IMR-90 (cell line): ENCODE results near the gene CTDSP2. TPM values are rescaled to one million over a fixed set of nuclear protein-coding genes. Genes with fewer than 3 reads are reported as not detected.
A peak's percentile ranks its signal among the peaks of the same experiment; 100 is the strongest.

ENCODE experiments used
- ATAC-seq: fragments of 200-7000 bp; cut with Tn5 transposase; 2 replicates; pipeline ENCODE4 v1.9.1; 2020; ENCODE audit warnings: low read depth, mild to moderate bottlenecking, moderate library complexity
- BruUV-seq: library from RNA; stranded (reverse); fragments of 400-500 nt; replicated peaks from 2 replicates; lab custom pipeline; 2021; lab: Mats Ljungman, UMichigan
- CTCF ChIA-PET: fragments of 300-600 bp; formaldehyde crosslinking; extraction: SDS; loops from one replicate; lab custom pipeline; 2021; ENCODE audit warnings: antibody characterized with exemption; lab: Yijun Ruan, JAX
- POLR2A ChIA-PET: fragments of 300-600 bp; sonication (Branson Sonifier 250); formaldehyde crosslinking; loops from one replicate; lab custom pipeline; 2022; ENCODE audit warnings: antibody characterized with exemption; ENCODE audit not compliant: unreplicated experiment; lab: Charles Lee
- DNase-seq: peaks from one replicate; pipeline ENCODE4 v3.0.0; 2013
- H2AFZ ChIP-seq: replicated peaks from 2 replicates; pipeline ENCODE3; 2013; ENCODE audit warnings: low read length, mild to moderate bottlenecking; ENCODE audit not compliant: poor library complexity
- H2AK5ac ChIP-seq: 2 replicates; pipeline ENCODE4 v1.6.1; 2013; ENCODE audit warnings: low read depth, low read length, inconsistent platforms
- H2AK9ac ChIP-seq: replicated peaks from 2 replicates; pipeline ENCODE3; 2013; ENCODE audit warnings: mild to moderate bottlenecking, low read depth, low read length, moderate library complexity; ENCODE audit not compliant: poor library complexity
- H2BK120ac ChIP-seq: 2 replicates; pipeline ENCODE4 v1.6.1; 2013; ENCODE audit warnings: low read depth, low read length, inconsistent platforms
- H2BK15ac ChIP-seq: 3 replicates; pipeline ENCODE4 v1.6.1; 2013; ENCODE audit warnings: low read depth, low read length, inconsistent platforms
- H2BK20ac ChIP-seq: 2 replicates; pipeline ENCODE4 v1.6.1; 2013; ENCODE audit warnings: low read depth, mild to moderate bottlenecking, inconsistent platforms, low read length, moderate library complexity
- H2BK5ac ChIP-seq: 2 replicates; pipeline ENCODE4 v1.6.1; 2013; ENCODE audit warnings: mild to moderate bottlenecking, low read depth, low read length, inconsistent platforms; ENCODE audit not compliant: poor library complexity, severe bottlenecking
- H3K14ac ChIP-seq: replicated peaks from 2 replicates; pipeline ENCODE4 v1.6.1; 2013; ENCODE audit warnings: low read depth, low read length, inconsistent platforms
- H3K18ac ChIP-seq: 2 replicates; pipeline ENCODE4 v1.6.1; 2013; ENCODE audit warnings: low read depth, low read length, control low read depth
- H3K23ac ChIP-seq: 2 replicates; pipeline ENCODE4 v1.6.1; 2013; ENCODE audit warnings: low read depth, low read length, inconsistent platforms
- H3K27ac ChIP-seq: 2 replicates; pipeline ENCODE4 v1.5.1; 2013; ENCODE audit warnings: mild to moderate bottlenecking, control low read depth, low read length; ENCODE audit not compliant: insufficient read depth
- H3K27me3 ChIP-seq: 2 replicates; pipeline ENCODE4 v1.6.1; 2013; ENCODE audit warnings: low read length; ENCODE audit not compliant: control insufficient read depth, insufficient read depth
- H3K36me3 ChIP-seq: 2 replicates; pipeline ENCODE4 v1.6.1; 2013; ENCODE audit warnings: low read length, mixed read lengths; ENCODE audit not compliant: control insufficient read depth, insufficient read depth
- H3K4ac ChIP-seq: 2 replicates; pipeline ENCODE4 v1.6.1; 2013; ENCODE audit warnings: low read depth, low read length, inconsistent platforms
- H3K4me1 ChIP-seq: 2 replicates; pipeline ENCODE4 v1.6.1; 2013; ENCODE audit warnings: low read length, mixed read lengths; ENCODE audit not compliant: control insufficient read depth, insufficient read depth
- H3K4me2 ChIP-seq: 2 replicates; pipeline ENCODE4 v1.6.1; 2013; ENCODE audit warnings: low read depth, mild to moderate bottlenecking, control low read depth, low read length, moderate library complexity
- H3K4me3 ChIP-seq: 2 replicates; pipeline ENCODE4 v1.5.1; 2013; ENCODE audit warnings: low read depth, mild to moderate bottlenecking, control low read depth, low read length, moderate library complexity; ENCODE audit not compliant: insufficient read depth
- H3K56ac ChIP-seq: 2 replicates; pipeline ENCODE4 v1.6.1; 2013; ENCODE audit warnings: low read length, inconsistent platforms; ENCODE audit not compliant: insufficient read depth; ENCODE audit errors: extremely low read depth
- H3K79me1 ChIP-seq, 2 experiments: 2 replicates each; pipeline ENCODE4 v1.6.1; 2013; ENCODE audit warnings: low read length in 2 of 2, inconsistent platforms in 1 of 2, low read depth in 1 of 2
- H3K9ac ChIP-seq: 2 replicates; pipeline ENCODE4 v1.6.1; 2013; ENCODE audit warnings: low read depth, low read length, control low read depth
- H3K9me1 ChIP-seq: 2 replicates; pipeline ENCODE4 v1.6.1; 2013; ENCODE audit warnings: low read length, inconsistent platforms; ENCODE audit not compliant: insufficient read depth
- H3K9me3 ChIP-seq: 2 replicates; pipeline ENCODE4 v1.6.1; 2013; ENCODE audit warnings: low read length; ENCODE audit not compliant: control insufficient read depth, insufficient read depth
- H4K20me1 ChIP-seq: 2 replicates; pipeline ENCODE4 v1.6.1; 2013; ENCODE audit warnings: low read length, inconsistent platforms; ENCODE audit not compliant: insufficient read depth
- H4K5ac ChIP-seq: 2 replicates; pipeline ENCODE4 v1.6.1; 2013; ENCODE audit warnings: mild to moderate bottlenecking, low read depth, low read length, control low read depth
- H4K8ac ChIP-seq, 2 experiments: 2 replicates each; pipeline ENCODE4 v1.6.1; 2013; ENCODE audit warnings: low read depth in 2 of 2, low read length in 2 of 2, control low read depth in 1 of 2, inconsistent platforms in 1 of 2
- H4K91ac ChIP-seq: 2 replicates; pipeline ENCODE4 v1.6.1; 2013; ENCODE audit warnings: low read depth, low read length, inconsistent platforms; ENCODE audit not compliant: insufficient read depth
- CTCF ChIP-seq: conservative IDR thresholded peaks from 2 replicates; pipeline ENCODE4 v1.5.1; 2012; ENCODE audit warnings: mild to moderate bottlenecking, low read depth, low read length, improper control_type of control experiment
- POLR2A ChIP-seq: IDR thresholded peaks from 2 replicates; pipeline ENCODE4 v1.6.1; 2012; ENCODE audit warnings: mild to moderate bottlenecking, low read depth, low read length
- RAD21 ChIP-seq: IDR thresholded peaks from 2 replicates; pipeline ENCODE4 v1.6.1; 2012; ENCODE audit warnings: low read length, improper control_type of control experiment
- SMC3 ChIP-seq: fragments of 150-350 bp; IDR thresholded peaks from 2 replicates; pipeline ENCODE4 v1.6.1; 2016; ENCODE audit warnings: low read depth, mild to moderate bottlenecking, antibody characterized with exemption, low read length, moderate library complexity
- WGBS, 2 experiments: methylation state at CpG; one replicate each; pipeline versions ENCODE4 v1.1.5 to v1.1.7; 2013; ENCODE audit warnings: missing lambda C conversion rate in 2 of 2; ENCODE audit not compliant: insufficient read length in 1 of 2; ENCODE audit errors: extremely low coverage in 2 of 2; 5-methylcytosine and 5-hydroxymethylcytosine counted together
- dilution Hi-C: fragments of 300-500 bp; cut with HindIII; formaldehyde crosslinking; loops from one replicate; pipeline ENCODE4 v1.14.3; 2018; ENCODE audit warnings: low sequenced_read_pairs; ENCODE audit not compliant: unreplicated experiment
- in situ Hi-C: fragments of 300-500 bp; cut with MboI; formaldehyde crosslinking; loops from 3 replicates; pipeline ENCODE4 v1.14.3; 2019; ENCODE audit warnings: low sequenced_read_pairs, inconsistent platforms, mixed read lengths
- intact Hi-C: fragments of 100-400 bp; cut with micrococcal nuclease; formaldehyde crosslinking; loops from 2 replicates; pipeline ENCODE4 v1.10.0; 2022
- polyA plus RNA-seq, 3 experiments: library from polyadenylated mRNA; depleted of rRNA; stranded (reverse); fragments of >200 nt; gene quantifications; 2 replicates each; pipeline ENCODE4 v1.2.3, GENCODE V29; 2012; ENCODE audit warnings: low replicate concordance in 1 of 3
- total RNA-seq: library from RNA; depleted of rRNA; stranded (reverse); fragments of >200 nt; gene quantifications from 2 replicates; pipeline ENCODE4 v1.2.3, GENCODE V29; 2012

The CTDSP2 gene
- total and polyA plus RNA-seq, 2 of the 4 experiments (the other 2 are of a cell fraction) = 114 to 156 TPM

- H3K14ac ChIP-seq = no peak overlapping the region
- H3K27me3 ChIP-seq = no peaks in the 10 kb centered on the region
- H3K9me1 ChIP-seq = 0 out of 2 replicates have a peak, but pooled peaks cover 2% of the 10 kb centered on the region
- no peaks in the 10 kb centered on the region; the same call in 1 of the 2 replicates for H4K20me1 ChIP-seq
- H2AK5ac ChIP-seq = no peak overlapping the region; the same call in 1 of the 2 replicates
- no peak overlapping the region for H4K5ac ChIP-seq
- BruUV-seq = no TSS peak
- no peak overlapping the region for H4K91ac ChIP-seq
- H3K9ac ChIP-seq = no peak overlapping the region
- peak overlapping the region; percentile 12 for H2AFZ ChIP-seq
- no peak overlapping the region for H3K56ac ChIP-seq
- no peak for TF ChIP-seq POLR2A
- peak; percentile 71 for TF ChIP-seq RAD21
- TF ChIP-seq SMC3 = peak; percentile 78
- TF ChIP-seq CTCF = peak; percentile 83
- H2BK120ac ChIP-seq = no peak overlapping the region
- DNase-seq (peak; percentile 42), ATAC-seq (peak; percentile 92)
- H3K4me3 ChIP-seq = no peak overlapping the region
- no peak overlapping the region for H3K4me2 ChIP-seq
- H3K9me3 ChIP-seq = no peaks in the 10 kb centered on the region
- dilution Hi-C loops = no loop called here
- H3K79me1 ChIP-seq = no peaks in the 10 kb centered on the region
- H3K4me1 ChIP-seq = no peaks in the 10 kb centered on the region
- no peak overlapping the region for H4K8ac ChIP-seq
- WGBS, 2 experiments = 46% methylated on average over 5 of the region's 9 CpGs; no CpG with 5 or more reads in 1 of the 2 experiments
- no peak overlapping the region for H3K27ac ChIP-seq
- H3K4ac ChIP-seq = no peak overlapping the region
- ChIA-PET CTCF (interaction anchor here (0.7 to 2.2 kb wide), 12 partner anchors 9 to 110 kb away, joined by 3 to 13 read pairs (median 3); partner anchors contain the start of genes AVIL and TSFM), POLR2A (no interaction called here)
- H3K23ac ChIP-seq = no peak overlapping the region
- in situ Hi-C loops = no loop called here
- intact Hi-C loops = loop anchor here (1.0 kb wide), 1 partner anchor 102 kb away; no protein-coding TSS in a partner anchor
- H2BK15ac ChIP-seq = no peak overlapping the region
- H3K36me3 ChIP-seq = peaks cover 48% of the 10 kb centered on the region
- H2BK5ac ChIP-seq = no peak overlapping the region
- H2AK9ac ChIP-seq = no peak overlapping the region
- H3K18ac ChIP-seq = no peak overlapping the region
- no peak overlapping the region for H2BK20ac ChIP-seq
Measured at GRCh38 chr12:57803319-57803893, 43.1 kb downstream of the CTDSP2 start.
